ENCODE data around the gene NSFL1C.

- no peak for TF ChIP-seq EZH2 (IDR thresholded peaks at IDR 0.05; ENCODE audit: insufficient read depth, poor library complexity, severe bottlenecking)
- no peak for TF ChIP-seq EZH2phosphoT487 (IDR thresholded peaks at IDR 0.05; ENCODE audit: insufficient read depth, low read depth)
Observed at GRCh38 chr20:1396702-1397101, 69.9 kb downstream of the NSFL1C start.

Data from GM23248 (cell line).